Frontal cortex (tissue), 4 donors: ENCODE measurements around the gene CSNK2A1. TPM values are rescaled to one million over a fixed set of nuclear protein-coding genes. Genes with fewer than 3 reads are reported as not detected.
A peak's percentile ranks its signal among the peaks of the same experiment; 100 is the strongest.
"Not testable (repeated sequence)": the region's sequence is repeated elsewhere in the genome, so short reads cannot be mapped to it uniquely, and the experiment has no call there.

Experiments
- DNase-seq, 2 donors: peaks; one replicate each; pipeline ENCODE4 v3.0.0; 2012; ENCODE audit warnings: low spot score in 2 of 2
- FAIRE-seq: peaks from 2 replicates; lab custom pipeline; 2012; peaks lifted over from hg19 to GRCh38; lab: Jason Lieb, UNC
- total RNA-seq: library from RNA; depleted of rRNA; stranded (reverse); fragments of >200 nt; gene quantifications from one replicate; pipeline ENCODE4 v1.2.3, GENCODE V29; 2014
- donor health status: control.
- donor health status: control.
- donor health status: control.

CSNK2A1 gene
- 179 TPM for total RNA-seq

DNA sequence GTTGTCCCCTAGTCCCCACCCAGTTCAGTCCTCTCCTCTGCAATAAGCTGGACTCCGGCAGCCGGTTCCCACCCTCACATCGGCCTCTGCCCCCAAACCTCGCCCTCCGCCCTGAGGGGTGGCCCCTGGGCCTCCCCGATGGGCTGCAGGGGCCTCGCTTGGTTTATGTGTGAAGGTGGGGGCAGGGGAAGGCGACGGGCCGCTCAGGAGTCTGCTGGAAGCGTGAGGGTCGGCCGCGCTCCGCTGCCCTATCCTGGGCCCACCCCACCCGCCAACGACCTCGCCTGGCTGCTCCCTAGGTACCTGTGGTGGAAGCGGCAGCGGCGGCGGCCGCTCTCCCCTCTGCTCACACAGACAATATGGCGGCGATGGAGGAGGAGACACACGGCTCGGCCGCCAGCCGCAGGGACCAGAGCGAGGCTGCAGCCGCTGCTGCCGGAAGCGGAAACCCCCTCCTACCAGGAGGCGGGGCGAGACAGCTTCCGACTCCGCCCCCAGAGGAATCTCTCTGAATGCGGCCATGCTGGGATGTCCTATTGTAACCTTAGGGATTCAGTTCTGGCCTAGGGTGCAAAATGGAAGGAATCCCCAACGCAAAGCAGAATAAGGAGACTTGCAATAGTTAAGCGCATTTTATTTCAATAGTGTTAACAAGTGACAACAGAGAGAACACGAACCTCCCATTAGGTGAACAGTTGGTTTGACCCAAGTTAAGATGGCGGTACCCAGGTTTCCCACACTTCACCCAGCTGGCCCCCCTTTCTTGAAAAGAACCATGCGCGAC is at the start of gene CSNK2A1:
TSS of gene CSNK2A1 (minus strand) at position 422 of the 784 bp plus-strand sequence. CDS start 35,239 bp downstream, outside the sequence.
- DNase-seq (peak; percentile 91 to 94), FAIRE-seq (no peak)

GRCh38 chr20:592506-592905 is 48.9 kb upstream of the CSNK2A1 start:
- FAIRE-seq = no peak
- DNase-seq = no peak

- FAIRE-seq (no peak), DNase-seq (no peak)
Measured at GRCh38 chr20:591941-592340, 48.4 kb upstream of the CSNK2A1 start.

DNA sequence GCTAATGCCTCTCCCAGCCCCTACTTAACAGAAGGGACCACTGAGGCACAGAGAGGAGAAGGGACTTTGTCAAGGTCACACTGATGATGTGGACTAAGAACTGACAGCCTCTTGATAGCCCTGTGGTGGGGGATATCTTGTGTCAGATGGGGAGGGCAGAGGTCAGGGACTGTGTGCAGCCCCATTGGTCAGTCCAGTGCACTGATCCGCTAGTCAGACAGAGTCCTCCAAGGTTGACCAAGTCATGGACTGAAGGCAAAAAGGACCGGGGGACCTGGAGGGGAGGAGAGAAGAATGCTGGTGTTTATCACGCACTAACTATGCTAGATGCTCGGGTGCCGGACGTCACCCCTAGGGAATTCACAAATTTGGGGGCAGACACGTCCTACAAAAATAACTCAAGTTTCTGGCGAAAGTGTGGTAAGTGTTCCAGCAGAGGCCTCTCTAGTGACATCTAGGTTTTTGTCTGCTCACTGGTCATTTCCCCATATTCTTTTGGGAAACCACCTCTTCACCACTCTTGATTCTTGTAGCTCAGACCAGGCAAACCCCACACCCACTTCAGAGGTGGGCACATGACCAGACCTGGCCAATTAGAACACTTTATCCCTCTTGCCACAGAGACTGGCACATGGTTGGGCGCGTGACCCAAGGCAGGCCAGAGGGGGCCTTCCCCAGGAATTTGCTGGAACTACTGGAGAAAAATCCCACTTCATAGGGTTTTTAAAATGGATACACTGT is 45.5 kb upstream of the CSNK2A1 start:
- no peak for FAIRE-seq
- DNase-seq = no peak

DNA sequence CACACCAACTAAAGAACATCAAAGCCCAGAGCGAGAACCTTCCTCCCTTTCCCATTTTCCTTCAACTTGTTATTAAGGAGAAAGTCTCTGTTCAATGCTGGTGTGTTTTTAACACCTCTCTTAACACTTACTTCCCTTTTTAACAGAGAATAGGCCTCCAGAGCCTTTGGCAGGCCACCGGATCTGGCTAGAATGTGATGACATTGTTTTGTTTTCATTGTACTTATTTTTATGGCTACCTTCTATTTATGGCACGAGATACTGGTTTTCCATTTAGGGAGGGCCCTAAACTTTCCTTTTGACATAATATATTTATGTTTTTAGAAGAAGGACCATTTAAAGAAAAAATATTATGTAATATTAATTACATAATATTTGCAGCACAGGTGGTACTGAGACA is 44.9 kb upstream of the CSNK2A1 start:
- DNase-seq = no peak
- no peak for FAIRE-seq

DNA sequence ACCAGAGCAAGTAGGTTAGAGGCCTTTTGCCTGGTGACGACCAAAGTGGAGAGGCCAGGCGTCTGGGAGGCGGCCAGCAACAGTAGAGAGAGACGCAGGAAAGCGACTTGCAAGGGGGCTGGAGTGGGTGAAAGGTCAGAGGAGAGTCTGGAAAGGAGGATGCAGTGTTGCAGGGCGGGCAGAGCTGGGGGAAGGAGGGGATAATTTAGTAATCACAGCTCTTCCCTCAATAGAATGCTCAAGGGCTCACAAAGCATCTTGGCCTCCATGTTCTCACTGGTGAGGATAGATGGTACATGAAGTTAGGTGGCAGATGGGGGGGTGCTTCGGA is 41.3 kb upstream of the CSNK2A1 start:
- no peak for FAIRE-seq
- DNase-seq = no peak

- no peak for DNase-seq
- no peak for FAIRE-seq
Measured at GRCh38 chr20:584161-584970, 40.8 kb upstream of the CSNK2A1 start.

DNA sequence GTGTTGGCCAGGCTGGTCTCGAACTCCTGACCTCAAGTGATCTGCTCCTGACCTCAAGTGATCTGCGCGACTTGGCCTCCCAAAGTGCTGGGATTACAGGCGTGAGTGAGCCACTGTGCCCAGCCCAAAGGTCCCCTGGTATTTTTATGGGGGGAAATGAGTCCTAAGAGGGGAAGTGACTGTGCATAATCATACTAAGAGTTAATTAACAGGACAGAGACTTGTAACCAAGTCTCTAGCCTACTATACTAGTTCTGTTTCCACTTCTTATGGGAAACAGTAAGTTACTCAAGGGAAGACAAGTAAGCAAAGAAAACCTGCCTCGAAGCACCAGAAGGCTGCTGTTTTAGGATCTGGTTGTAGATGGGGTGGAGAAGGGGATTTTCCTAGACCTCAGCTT is 38.6 kb upstream of the CSNK2A1 start:
- FAIRE-seq (no peak), DNase-seq (no peak)

- FAIRE-seq = not testable (repeated sequence)
Measured at GRCh38 chr20:578940-579690, 35.5 kb upstream of the CSNK2A1 start.

GRCh38 chr20:577167-577791 is 33.7 kb upstream of the CSNK2A1 start:
- FAIRE-seq (no peak), DNase-seq (no peak)

More at GRCh38 chr20:578940-579690, 35.5 kb upstream of the CSNK2A1 start:
- DNase-seq = not testable (repeated sequence)

- no peak for DNase-seq
- FAIRE-seq = no peak
Measured at GRCh38 chr20:576156-576555, 32.6 kb upstream of the CSNK2A1 start.

DNA sequence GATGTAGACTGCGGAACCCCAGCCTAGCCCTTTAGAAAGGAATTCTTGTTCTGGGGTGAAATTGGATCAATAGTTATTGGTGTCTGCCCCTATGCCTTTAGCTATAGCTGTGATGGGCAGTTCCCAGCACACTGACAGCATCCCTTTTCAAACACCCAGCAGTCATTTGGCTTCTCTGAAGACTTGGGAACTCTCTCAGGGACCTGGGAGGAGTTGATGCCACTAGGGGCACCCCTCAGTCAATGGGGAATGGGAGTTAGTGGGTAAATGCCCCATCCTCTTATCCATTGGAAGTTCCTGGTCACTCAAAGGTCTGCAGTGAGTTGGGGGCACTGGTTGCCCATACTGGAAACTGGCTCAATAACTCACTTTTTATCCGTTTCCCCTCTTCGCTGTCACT is 31.6 kb upstream of the CSNK2A1 start:
- no peak for DNase-seq
- FAIRE-seq = no peak

DNA sequence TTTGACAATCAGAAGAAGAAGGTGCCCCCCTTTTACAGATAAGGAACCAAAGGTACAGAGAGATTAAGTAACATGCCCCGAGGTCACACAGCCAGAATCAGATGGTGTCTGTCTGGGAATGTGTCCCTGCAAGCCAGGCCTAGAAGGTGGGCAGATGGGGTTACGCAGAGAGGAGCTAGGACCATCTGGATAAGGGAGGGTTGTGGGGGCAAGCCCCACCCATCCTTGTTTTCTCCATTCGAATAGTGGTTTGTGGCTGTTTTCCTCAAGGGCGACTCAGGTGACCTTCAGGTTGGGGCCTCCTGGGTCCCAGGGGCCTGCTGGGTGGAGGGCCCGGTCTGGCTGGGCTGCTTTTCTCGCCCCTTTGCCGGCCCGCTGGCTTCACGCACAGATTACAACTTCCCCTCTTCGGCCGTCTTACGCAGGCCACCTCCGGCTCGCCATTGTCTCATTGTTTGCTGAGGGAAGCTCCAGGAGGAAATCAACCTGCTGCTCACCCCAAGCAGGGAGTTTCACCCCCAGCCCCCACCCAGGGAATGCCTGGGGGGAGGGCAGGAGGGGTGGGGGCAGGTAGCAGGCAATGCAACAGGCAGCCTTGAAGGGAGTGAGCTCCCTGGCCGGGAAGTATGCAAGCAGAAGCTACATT is 30.8 kb upstream of the CSNK2A1 start:
- no peak for FAIRE-seq
- no peak for DNase-seq

DNA sequence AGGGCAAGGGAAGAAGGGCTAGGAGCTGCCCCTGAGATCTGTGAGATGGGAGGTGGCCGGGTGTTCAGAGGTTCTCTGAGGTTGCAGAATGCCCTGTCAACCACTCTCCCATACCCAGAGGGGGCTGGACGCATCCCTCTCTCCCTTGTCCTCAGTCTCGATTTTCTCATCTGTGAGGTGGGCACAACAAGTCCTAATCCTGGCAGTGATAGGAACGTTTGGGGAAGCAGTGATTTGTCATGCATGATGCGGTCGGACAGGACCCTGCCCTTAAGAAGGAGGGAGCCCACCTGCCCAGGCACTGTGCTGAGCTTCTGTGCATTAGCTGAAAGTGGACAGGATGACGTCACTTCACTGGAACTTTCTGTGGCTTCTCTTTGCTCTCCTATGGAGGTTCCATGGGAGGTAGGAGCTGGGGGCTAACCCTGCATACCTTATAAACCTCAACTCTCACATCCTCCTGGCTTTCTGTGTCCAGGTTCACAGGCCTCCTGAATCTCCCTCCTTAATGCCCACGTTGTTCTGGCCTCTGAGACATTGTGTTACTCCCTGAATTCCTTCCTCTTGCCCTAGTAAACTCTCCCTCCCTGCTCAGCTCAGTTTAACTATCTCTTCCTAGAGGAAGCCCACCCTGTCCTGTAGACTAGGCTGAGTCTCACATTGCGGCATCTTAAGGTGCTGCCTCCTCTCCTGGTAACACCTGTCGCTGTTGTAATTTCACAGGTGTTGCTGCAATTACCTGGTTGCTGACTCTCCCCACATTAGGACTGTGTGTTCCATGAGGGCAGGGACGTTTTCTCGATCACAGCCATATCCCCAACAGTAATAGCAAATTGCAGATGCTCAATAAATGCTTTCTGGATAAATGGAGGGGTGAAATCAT is 30.1 kb upstream of the CSNK2A1 start:
- no peak for FAIRE-seq

GRCh38 chr20:572727-573126 is 29.1 kb upstream of the CSNK2A1 start:
- FAIRE-seq (no peak), DNase-seq (no peak)

More for the DNA sequence above, 30.1 kb upstream of the CSNK2A1 start:
- no peak for DNase-seq

DNA sequence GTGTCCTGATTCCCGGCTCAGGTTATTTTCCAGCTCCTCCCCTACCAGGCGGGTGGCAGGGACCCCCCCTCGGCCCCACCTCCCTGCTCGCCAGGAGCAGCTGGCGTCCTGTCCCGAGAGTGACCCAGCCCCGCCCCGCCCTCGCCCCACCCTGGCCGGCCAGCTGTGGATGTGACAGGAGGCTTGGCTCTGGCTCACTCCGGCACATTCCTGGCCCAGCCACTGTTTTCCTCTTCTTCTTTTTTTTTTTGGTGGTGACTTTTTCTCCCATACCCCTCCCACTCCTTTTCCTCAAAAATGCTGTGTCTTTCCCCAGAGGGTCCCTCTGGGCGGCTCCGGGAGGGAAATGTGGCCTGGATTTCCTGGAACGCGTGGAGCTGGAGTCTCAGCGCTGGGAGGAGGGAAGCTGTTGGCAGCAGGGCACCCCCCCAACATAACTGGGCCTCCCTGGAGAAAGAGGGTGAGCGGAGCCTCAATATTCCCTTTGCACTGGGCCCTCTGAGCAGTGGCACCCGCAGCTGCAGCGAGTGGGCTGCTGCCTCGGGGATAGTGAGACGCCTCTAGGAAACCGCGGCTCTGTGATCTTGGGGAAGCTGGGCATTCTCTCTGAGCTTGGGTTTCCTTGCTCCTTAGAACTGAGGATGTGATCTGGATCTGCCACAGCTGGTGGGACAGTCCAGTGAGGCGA is 28.3 kb upstream of the CSNK2A1 start:
- DNase-seq (peak in 1 of 2 donors; percentile 49), FAIRE-seq (no peak)

GRCh38 chr20:568673-569415 is 25.3 kb upstream of the CSNK2A1 start:
- no peak for DNase-seq
- FAIRE-seq = no peak
